Mesenchymal stem cell (in vitro differentiated cells and primary cell): ENCODE data around the gene RADIL.
A peak's percentile ranks its signal among the peaks of the same experiment; 100 is the strongest.

Experiments
- DNase-seq: peaks from one replicate; pipeline ENCODE4 v3.0.0-alpha.2; 2013
- H2AFZ ChIP-seq: one replicate; pipeline ENCODE4 v1.6.1; 2013; ENCODE audit warnings: low read depth, mild to moderate bottlenecking, control low read depth, inconsistent platforms, low read length, moderate library complexity
- H2AK5ac ChIP-seq: 2 replicates; pipeline ENCODE4 v1.6.1; 2013; ENCODE audit warnings: low read length, moderate library complexity, mild to moderate bottlenecking, inconsistent platforms; ENCODE audit not compliant: severe bottlenecking
- H2BK120ac ChIP-seq: one replicate; pipeline ENCODE4 v1.6.1; 2013; ENCODE audit warnings: low read depth, mild to moderate bottlenecking, inconsistent platforms, low read length, moderate library complexity
- H2BK12ac ChIP-seq, 2 experiments: one replicate each; pipeline ENCODE4 v1.6.1; 2013; ENCODE audit warnings: inconsistent platforms in 2 of 2, low read length in 2 of 2, mild to moderate bottlenecking in 2 of 2, moderate library complexity in 2 of 2, control low read depth in 1 of 2
- H2BK15ac ChIP-seq: one replicate; pipeline ENCODE4 v1.6.1; 2013; ENCODE audit warnings: mild to moderate bottlenecking, low read depth, inconsistent platforms; ENCODE audit not compliant: poor library complexity, severe bottlenecking
- H2BK5ac ChIP-seq: 2 replicates; pipeline ENCODE4 v1.6.1; 2013; ENCODE audit warnings: low read depth, mild to moderate bottlenecking, low read length, control low read depth, inconsistent platforms; ENCODE audit not compliant: poor library complexity, severe bottlenecking
- H3K14ac ChIP-seq, 2 experiments: one replicate each; pipeline ENCODE4 v1.6.1; 2013; ENCODE audit warnings: inconsistent platforms in 2 of 2, low read length in 2 of 2, control low read depth in 1 of 2, mild to moderate bottlenecking in 1 of 2, moderate library complexity in 1 of 2
- H3K18ac ChIP-seq, 2 experiments: one replicate each; pipeline ENCODE4 v1.6.1; 2013; ENCODE audit warnings: inconsistent platforms in 2 of 2, low read length in 2 of 2, control low read depth in 1 of 2, low read depth in 1 of 2, mild to moderate bottlenecking in 1 of 2
- H3K23ac ChIP-seq, 2 experiments: one replicate each; pipeline ENCODE4 v1.6.1; 2013; ENCODE audit warnings: inconsistent platforms in 2 of 2, low read length in 2 of 2, mild to moderate bottlenecking in 2 of 2, moderate library complexity in 2 of 2, control low read depth in 1 of 2
- H3K27ac ChIP-seq: 2 replicates; pipeline ENCODE4 v1.5.1; 2013; ENCODE audit warnings: mild to moderate bottlenecking, moderate library complexity, low read length, control low read depth, inconsistent platforms; ENCODE audit not compliant: poor library complexity, severe bottlenecking
- H3K27me3 ChIP-seq, 2 experiments: 2 replicates each; pipeline versions ENCODE4 v1.6.1 to v1.7.0; 2013; ENCODE audit warnings: low read length in 2 of 2, mild to moderate bottlenecking in 2 of 2, moderate library complexity in 2 of 2, control low read depth in 1 of 2, inconsistent platforms in 1 of 2; ENCODE audit not compliant: control insufficient read depth in 1 of 2, insufficient read depth in 1 of 2
- H3K36me3 ChIP-seq, 2 experiments: 2 replicates each; pipeline versions ENCODE4 v1.6.1 to v1.7.0; 2013; ENCODE audit warnings: low read length in 2 of 2, control low read depth in 1 of 2, inconsistent platforms in 1 of 2, low read depth in 1 of 2, mild to moderate bottlenecking in 1 of 2; ENCODE audit not compliant: insufficient read depth in 2 of 2, control insufficient read depth in 1 of 2
- H3K4ac ChIP-seq, 2 experiments: one replicate each; pipeline ENCODE4 v1.6.1; 2013; ENCODE audit warnings: inconsistent platforms in 2 of 2, low read length in 2 of 2, mild to moderate bottlenecking in 2 of 2, moderate library complexity in 2 of 2, control low read depth in 1 of 2, low read depth in 1 of 2
- H3K4me1 ChIP-seq: 2 replicates; pipeline ENCODE4 v1.6.1; 2013; ENCODE audit warnings: low read depth, low read length, control low read depth; ENCODE audit not compliant: control insufficient read depth, insufficient read depth
- H3K4me2 ChIP-seq: 2 replicates; pipeline ENCODE4 v1.6.1; 2013; ENCODE audit warnings: low read length, mild to moderate bottlenecking, inconsistent platforms; ENCODE audit not compliant: poor library complexity, severe bottlenecking
- H3K4me3 ChIP-seq, 2 experiments: 2 replicates each; pipeline versions ENCODE4 v1.5.1 to v1.7.0; 2013; ENCODE audit warnings: low read length in 2 of 2, mild to moderate bottlenecking in 2 of 2, control low read depth in 1 of 2, low read depth in 1 of 2; ENCODE audit not compliant: insufficient read depth in 1 of 2
- H3K79me1 ChIP-seq: replicated peaks from 2 replicates; pipeline ENCODE4 v1.6.1; 2013; ENCODE audit warnings: mild to moderate bottlenecking, control low read depth, low read length, inconsistent platforms; ENCODE audit not compliant: poor library complexity, severe bottlenecking
- H3K9ac ChIP-seq: 2 replicates; pipeline ENCODE4 v1.7.0; 2013; ENCODE audit warnings: mild to moderate bottlenecking, low read length, moderate library complexity
- H3K9me3 ChIP-seq: 2 replicates; pipeline ENCODE4 v1.7.0; 2013; ENCODE audit warnings: mild to moderate bottlenecking, low read length; ENCODE audit not compliant: control insufficient read depth
- H4K8ac ChIP-seq: one replicate; pipeline ENCODE4 v1.6.1; 2013; ENCODE audit warnings: inconsistent platforms, mild to moderate bottlenecking, low read length, moderate library complexity
- H4K91ac ChIP-seq: one replicate; pipeline ENCODE4 v1.6.1; 2013; ENCODE audit warnings: mild to moderate bottlenecking, low read length, inconsistent platforms
- WGBS: methylation state at CpG from one replicate; pipeline ENCODE4 v1.1.7; 2013; ENCODE audit warnings: mixed read lengths; 5-methylcytosine and 5-hydroxymethylcytosine counted together

RADIL gene

DNA sequence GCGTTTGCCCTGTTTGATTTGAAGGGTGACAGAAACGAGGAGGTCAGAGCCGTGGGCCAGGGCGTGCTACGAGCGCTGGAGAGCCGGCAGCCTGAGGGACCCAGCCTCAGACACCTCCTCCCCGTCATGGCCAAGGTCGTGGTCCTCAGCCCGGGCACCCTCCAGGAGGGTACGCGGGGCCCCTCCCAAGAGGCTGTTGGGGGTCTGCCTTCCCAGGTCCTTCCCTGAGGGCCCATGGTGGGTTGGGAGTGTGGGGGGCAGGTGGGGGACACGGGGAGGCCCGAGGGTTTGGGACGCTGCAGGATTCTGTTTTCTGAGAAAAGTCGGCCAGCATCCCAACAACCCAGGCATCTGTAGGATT lies 100.2 kb downstream of the RADIL start:
- Histone ChIP-seq H2BK5ac (no peak overlapping the region), H3K27me3 (no peaks in the 10 kb centered on the region), H2BK120ac (no peak overlapping the region), H3K4me3 (no peak overlapping the region), H3K18ac (no peak overlapping the region), H3K23ac (no peak overlapping the region), H3K4me1 (peaks cover 4% of the 10 kb centered on the region), H2AFZ (no peak overlapping the region), H2BK15ac (no peak overlapping the region), H3K14ac (no peak overlapping the region), H3K4me2 (no peak overlapping the region), H2BK12ac (no peak overlapping the region), H3K36me3 (peaks cover 79 to 80% of the 10 kb centered on the region in 2 experiments), H3K4ac (no peak overlapping the region), H3K9ac (no peak overlapping the region), H2AK5ac (no peak overlapping the region), H3K9me3 (no peaks in the 10 kb centered on the region), H3K27ac (no peak overlapping the region), H4K8ac (no peak overlapping the region), H3K79me1 (peaks cover 58% of the 10 kb centered on the region), H4K91ac (no peak overlapping the region)
- 95% methylated on average over 8 of the region's 16 CpGs for WGBS
- DNase-seq: no peak

- Histone ChIP-seq H3K4me2 (no peak overlapping the region), H2BK5ac (no peak overlapping the region), H4K8ac (no peak overlapping the region), H2AFZ (no peak overlapping the region), H3K9me3 (no peaks in the 10 kb centered on the region), H3K27me3 (no peaks in the 10 kb centered on the region), H3K4me1 (peaks cover 7% of the 10 kb centered on the region), H3K27ac (no peak overlapping the region), H3K4ac (no peak overlapping the region), H3K4me3 (no peak overlapping the region), H2BK12ac (no peak overlapping the region), H2BK120ac (no peak overlapping the region), H3K18ac (no peak overlapping the region), H2BK15ac (no peak overlapping the region), H3K79me1 (peaks cover 56% of the 10 kb centered on the region), H2AK5ac (no peak overlapping the region), H4K91ac (no peak overlapping the region), H3K36me3 (peaks cover 73 to 80% of the 10 kb centered on the region in 2 experiments), H3K14ac (no peak overlapping the region), H3K23ac (peak overlapping the region in 1 of 2 experiments; percentile 3), H3K9ac (no peak overlapping the region)
- no peak for DNase-seq
- WGBS: 97% methylated on average over 36 of the region's 36 CpGs
Measured at GRCh38 chr7:4782333-4783291, 100.9 kb downstream of the RADIL start.

DNA sequence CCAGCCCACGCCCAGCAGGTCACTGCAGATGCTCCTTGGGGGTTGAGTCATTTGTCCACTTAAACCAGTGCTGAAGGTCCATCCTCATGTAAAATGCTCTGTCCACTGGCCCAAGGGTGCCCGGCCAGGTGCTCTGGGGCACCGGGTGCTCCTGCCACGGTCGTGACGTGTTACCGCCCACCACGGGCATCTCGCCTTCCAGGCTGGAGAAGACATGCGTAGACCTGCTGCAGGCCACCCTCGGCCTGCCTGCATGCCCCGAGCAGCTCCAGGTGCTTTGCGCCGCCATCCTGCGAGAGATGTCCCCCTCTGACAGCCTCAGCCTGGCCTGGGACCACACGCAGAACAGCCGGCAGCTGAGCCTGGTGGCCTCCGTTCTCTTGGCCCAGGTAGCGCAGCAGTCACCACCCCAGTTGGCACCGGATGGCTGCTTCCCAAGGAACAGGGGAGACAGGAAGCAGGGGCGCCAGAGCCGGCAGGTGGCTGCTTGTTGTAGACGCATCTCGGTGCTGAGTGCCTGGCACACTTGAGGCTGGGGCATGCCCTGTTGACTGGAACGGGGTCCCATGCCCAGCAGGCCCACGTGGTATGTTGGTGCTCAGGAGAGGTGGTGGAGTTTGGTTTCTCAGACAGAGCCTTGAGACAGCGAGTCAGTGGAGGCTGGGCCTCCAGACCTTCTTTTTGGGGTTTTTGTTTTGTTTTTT lies 102.0 kb downstream of the RADIL start:
- peak overlapping the region in 1 of 2 experiments; percentile 14 for H3K4me3 ChIP-seq
- H3K9me3 ChIP-seq: no peaks in the 10 kb centered on the region
- no peak for DNase-seq
- H3K4me2 ChIP-seq: no peak overlapping the region
- H3K18ac ChIP-seq: no peak overlapping the region
- H3K4me1 ChIP-seq: peaks cover 12% of the 10 kb centered on the region
- no peak overlapping the region for H4K91ac ChIP-seq
- 96% methylated on average over 26 of the region's 27 CpGs for WGBS
- H3K79me1 ChIP-seq: peaks cover 58% of the 10 kb centered on the region
- H3K4ac ChIP-seq: no peak overlapping the region
- no peak overlapping the region for H2BK15ac ChIP-seq
- H2AK5ac ChIP-seq: no peak overlapping the region
- H2BK5ac ChIP-seq: no peak overlapping the region
- no peak overlapping the region for H2AFZ ChIP-seq
- H3K14ac ChIP-seq: no peak overlapping the region
- no peak overlapping the region for H4K8ac ChIP-seq
- H3K27me3 ChIP-seq: no peaks in the 10 kb centered on the region
- H2BK12ac ChIP-seq: no peak overlapping the region
- H3K23ac ChIP-seq: no peak overlapping the region
- H2BK120ac ChIP-seq: no peak overlapping the region
- no peak overlapping the region for H3K27ac ChIP-seq
- no peak overlapping the region for H3K9ac ChIP-seq
- H3K36me3 ChIP-seq: peaks cover 65 to 78% of the 10 kb centered on the region in 2 experiments

DNA sequence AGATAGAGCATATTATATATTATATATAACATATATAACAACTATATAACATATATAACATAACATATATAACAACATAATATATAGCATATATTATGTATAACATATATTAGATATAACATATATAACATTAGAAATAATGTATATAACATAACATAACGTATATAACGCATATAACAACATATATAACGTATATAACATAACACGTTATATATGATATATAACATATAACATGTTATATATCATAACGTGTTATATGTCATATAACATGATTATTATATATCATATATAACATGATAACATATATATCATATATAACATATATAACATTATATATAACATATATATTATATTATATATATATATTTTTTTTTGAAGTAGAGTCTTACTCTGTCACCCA lies 104.4 kb downstream of the RADIL start:
- H4K91ac ChIP-seq: no peak overlapping the region
- H3K14ac ChIP-seq: no peak overlapping the region
- H3K27me3 ChIP-seq: no peaks in the 10 kb centered on the region
- no peak overlapping the region for H2AFZ ChIP-seq
- H3K4me2 ChIP-seq: no peak overlapping the region
- WGBS: no CpG with 5 or more reads among the region's 5 CpGs
- H3K9me3 ChIP-seq: no peaks in the 10 kb centered on the region
- H2AK5ac ChIP-seq: no peak overlapping the region
- peaks cover 20% of the 10 kb centered on the region for H3K4me1 ChIP-seq
- H3K18ac ChIP-seq: no peak overlapping the region
- peaks cover 41 to 56% of the 10 kb centered on the region in 2 experiments for H3K36me3 ChIP-seq
- H4K8ac ChIP-seq: no peak overlapping the region
- H3K23ac ChIP-seq: no peak overlapping the region
- no peak overlapping the region for H3K4me3 ChIP-seq
- DNase-seq: no peak
- no peak overlapping the region for H3K9ac ChIP-seq
- H3K4ac ChIP-seq: no peak overlapping the region
- no peak overlapping the region for H3K27ac ChIP-seq
- no peak overlapping the region for H2BK12ac ChIP-seq
- no peak overlapping the region for H2BK5ac ChIP-seq
- peaks cover 42% of the 10 kb centered on the region for H3K79me1 ChIP-seq
- no peak overlapping the region for H2BK15ac ChIP-seq
- no peak overlapping the region for H2BK120ac ChIP-seq
